ENCODE measurements around the gene TPBGL. TPM values are rescaled to one million over a fixed set of nuclear protein-coding genes. Genes with fewer than 3 reads are reported as not detected.

The TPBGL gene
- total RNA-seq, 1 donor from 2014 or later: 2.3 TPM

DNA sequence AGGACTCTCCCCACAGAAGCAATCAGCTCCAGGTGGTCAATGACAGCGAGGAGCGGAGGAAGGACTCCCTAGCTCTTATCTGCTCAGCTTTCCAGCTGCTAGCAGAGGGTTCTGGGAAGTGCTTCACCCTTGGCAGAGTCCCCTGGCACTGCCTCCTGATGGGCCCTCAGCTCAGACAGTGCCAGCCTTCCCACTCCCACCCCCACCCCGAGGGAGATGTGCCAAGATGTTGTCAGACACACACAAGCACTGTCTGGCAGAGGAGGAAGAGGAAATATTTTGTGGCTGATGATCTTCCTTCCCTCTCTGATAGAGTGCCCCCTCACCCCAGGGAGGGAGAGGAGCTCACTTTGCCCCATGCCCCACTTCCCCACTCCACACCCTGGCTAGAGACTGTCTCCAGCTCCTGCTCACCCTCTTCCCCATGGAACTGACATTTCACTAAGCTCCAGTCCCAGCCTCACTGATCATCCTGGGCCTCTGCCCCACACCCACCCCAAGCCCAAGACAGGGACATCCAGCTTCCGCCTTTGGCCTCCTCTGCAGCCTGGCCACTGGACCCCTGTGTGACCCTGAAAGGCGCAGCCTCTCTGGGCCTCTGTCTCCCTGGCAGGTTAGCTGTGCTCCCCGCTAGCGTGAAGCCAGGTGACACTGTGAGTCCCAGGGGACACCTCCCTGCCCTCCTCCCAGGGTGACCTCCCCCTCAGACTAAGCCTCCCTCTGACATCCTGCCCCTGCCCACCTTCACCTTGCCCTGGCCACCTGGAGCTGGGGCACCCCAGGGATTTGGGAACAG, 45.2 kb upstream of the TPBGL start:
- Mint-ChIP-seq H3K27me3 (ENCODE audit: unreplicated experiment) (peaks cover 16% of the 10 kb centered on the region), H3K4me3 (ENCODE audit: unreplicated experiment) (no peak overlapping the region), H3K27ac (ENCODE audit: unreplicated experiment) (no peak overlapping the region), H3K36me3 (ENCODE audit: unreplicated experiment) (no peaks in the 10 kb centered on the region), H3K9me3 (ENCODE audit: unreplicated experiment) (peaks cover 6% of the 10 kb centered on the region), H3K4me1 (ENCODE audit: low read depth, unreplicated experiment) (peaks cover 23% of the 10 kb centered on the region)
- DNase-seq: no peak
- no peak for TF ChIP-seq CTCF (IDR thresholded peaks at IDR 0.05; ENCODE audit: partially characterized antibody, unreplicated experiment)

DNA sequence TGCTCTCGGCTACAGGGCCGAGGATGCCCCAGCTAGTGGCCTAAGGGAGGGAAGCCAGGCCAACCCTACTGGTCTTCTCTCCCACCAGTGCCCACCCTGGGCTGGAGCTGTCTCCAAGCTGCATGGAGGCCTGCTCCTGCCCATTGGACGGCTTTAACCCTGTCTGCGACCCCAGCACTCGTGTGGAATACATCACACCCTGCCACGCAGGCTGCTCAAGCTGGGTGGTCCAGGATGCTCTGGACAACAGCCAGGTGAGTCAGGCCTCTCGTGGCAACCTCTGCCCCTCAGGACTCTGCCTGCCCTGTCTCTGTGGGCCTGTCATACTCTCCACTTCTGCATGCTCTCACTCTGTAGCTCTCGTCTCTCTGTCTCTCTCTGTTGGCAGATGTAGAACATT, 44.1 kb upstream of the TPBGL start:
- Mint-ChIP-seq H3K4me3 (ENCODE audit: unreplicated experiment) (no peak overlapping the region), H3K27ac (ENCODE audit: unreplicated experiment) (no peak overlapping the region), H3K27me3 (ENCODE audit: unreplicated experiment) (peaks cover 14% of the 10 kb centered on the region), H3K9me3 (ENCODE audit: unreplicated experiment) (peaks cover 9% of the 10 kb centered on the region), H3K4me1 (ENCODE audit: low read depth, unreplicated experiment) (peaks cover 18% of the 10 kb centered on the region), H3K36me3 (ENCODE audit: unreplicated experiment) (no peaks in the 10 kb centered on the region)
- no peak for DNase-seq
- no peak for TF ChIP-seq CTCF (IDR thresholded peaks at IDR 0.05; ENCODE audit: partially characterized antibody, unreplicated experiment)

GRCh38 chr11:75197512-75198277, 42.9 kb upstream of the TPBGL start:
- no peak overlapping the region for H3K27ac Mint-ChIP-seq (ENCODE audit: unreplicated experiment)
- H3K9me3 Mint-ChIP-seq (ENCODE audit: unreplicated experiment): peaks cover 6% of the 10 kb centered on the region
- peaks cover 10% of the 10 kb centered on the region for H3K27me3 Mint-ChIP-seq (ENCODE audit: unreplicated experiment)
- DNase-seq: no peak
- H3K4me1 Mint-ChIP-seq (ENCODE audit: low read depth, unreplicated experiment): peaks cover 7% of the 10 kb centered on the region
- no peaks in the 10 kb centered on the region for H3K36me3 Mint-ChIP-seq (ENCODE audit: unreplicated experiment)
- no peak for TF ChIP-seq CTCF (IDR thresholded peaks at IDR 0.05; ENCODE audit: partially characterized antibody, unreplicated experiment)
- no peak overlapping the region for H3K4me3 Mint-ChIP-seq (ENCODE audit: unreplicated experiment)

GRCh38 chr11:75198278-75198973, 42.1 kb upstream of the TPBGL start:
- H3K27ac Mint-ChIP-seq (ENCODE audit: unreplicated experiment): no peak overlapping the region
- no peak for TF ChIP-seq CTCF (IDR thresholded peaks at IDR 0.05; ENCODE audit: partially characterized antibody, unreplicated experiment)
- H3K9me3 Mint-ChIP-seq (ENCODE audit: unreplicated experiment): peaks cover 6% of the 10 kb centered on the region
- H3K4me3 Mint-ChIP-seq (ENCODE audit: unreplicated experiment): no peak overlapping the region
- peaks cover 7% of the 10 kb centered on the region for H3K4me1 Mint-ChIP-seq (ENCODE audit: low read depth, unreplicated experiment)
- DNase-seq: no peak
- H3K27me3 Mint-ChIP-seq (ENCODE audit: unreplicated experiment): peaks cover 10% of the 10 kb centered on the region
- no peaks in the 10 kb centered on the region for H3K36me3 Mint-ChIP-seq (ENCODE audit: unreplicated experiment)

Measured in glutamatergic neuron (in vitro differentiated cells).